ENCODE results near the gene PSMD8.

PSMD8 gene

GRCh38 chr19:38367041-38367440 lies 7.3 kb upstream of the PSMD8 start:
- CTCF ChIA-PET = interaction anchor here (1.2 kb wide), 1 partner anchor 123 kb away, joined by 3 read pairs; no protein-coding TSS in a partner anchor
- POLR2A ChIA-PET = no interaction called here

DNA sequence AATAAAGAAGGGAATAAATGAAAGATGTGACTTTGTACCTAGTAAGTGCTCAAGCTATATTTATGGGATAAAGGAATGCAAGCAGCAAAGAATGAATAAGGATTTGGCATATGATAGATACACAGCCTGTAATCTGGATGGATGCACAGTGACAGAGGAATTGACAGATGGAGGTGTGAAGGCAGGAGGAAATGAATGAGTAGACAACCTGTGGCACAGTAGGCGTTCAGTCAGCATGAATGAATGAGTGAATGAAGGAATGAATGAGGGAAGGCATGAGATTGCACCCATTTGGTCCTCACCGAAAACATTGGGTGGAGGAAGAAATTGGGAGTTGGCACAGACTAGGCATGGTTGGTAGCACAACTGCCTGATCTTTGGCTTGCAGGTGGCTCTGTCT lies 4.8 kb upstream of the PSMD8 start:
- no peak for DNase-seq (ENCODE audit: low read depth, low spot score)
- TF ChIP-seq, protein P1, sequence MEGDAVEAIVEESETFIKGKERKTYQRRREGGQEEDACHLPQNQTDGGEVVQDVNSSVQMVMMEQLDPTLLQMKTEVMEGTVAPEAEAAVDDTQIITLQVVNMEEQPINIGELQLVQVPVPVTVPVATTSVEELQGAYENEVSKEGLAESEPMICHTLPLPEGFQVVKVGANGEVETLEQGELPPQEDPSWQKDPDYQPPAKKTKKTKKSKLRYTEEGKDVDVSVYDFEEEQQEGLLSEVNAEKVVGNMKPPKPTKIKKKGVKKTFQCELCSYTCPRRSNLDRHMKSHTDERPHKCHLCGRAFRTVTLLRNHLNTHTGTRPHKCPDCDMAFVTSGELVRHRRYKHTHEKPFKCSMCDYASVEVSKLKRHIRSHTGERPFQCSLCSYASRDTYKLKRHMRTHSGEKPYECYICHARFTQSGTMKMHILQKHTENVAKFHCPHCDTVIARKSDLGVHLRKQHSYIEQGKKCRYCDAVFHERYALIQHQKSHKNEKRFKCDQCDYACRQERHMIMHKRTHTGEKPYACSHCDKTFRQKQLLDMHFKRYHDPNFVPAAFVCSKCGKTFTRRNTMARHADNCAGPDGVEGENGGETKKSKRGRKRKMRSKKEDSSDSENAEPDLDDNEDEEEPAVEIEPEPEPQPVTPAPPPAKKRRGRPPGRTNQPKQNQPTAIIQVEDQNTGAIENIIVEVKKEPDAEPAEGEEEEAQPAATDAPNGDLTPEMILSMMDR (IDR thresholded peaks at IDR 0.05; ENCODE audit: insufficient read depth, low read length, missing control alignments) = no peak
- H3K4me3 ChIP-seq (ENCODE audit: low read depth, low read length) = no peak overlapping the region
- CTCF ChIA-PET = interaction anchor here (1.3 kb wide), 1 partner anchor 35 kb away, joined by 3 read pairs; no protein-coding TSS in a partner anchor
- POLR2A ChIA-PET = interaction anchor here (0.6 kb wide), 1 partner anchor 12 kb away, joined by 4 read pairs; no protein-coding TSS in a partner anchor

More at GRCh38 chr19:38367041-38367440, 7.3 kb upstream of the PSMD8 start:
- no peak overlapping the region for H3K4me3 ChIP-seq (ENCODE audit: low read depth, low read length)
- TF ChIP-seq, protein P1 (IDR thresholded peaks at IDR 0.05; ENCODE audit: insufficient read depth, low read length, missing control alignments) = no peak
- no peak for DNase-seq (ENCODE audit: low read depth, low spot score)

DNA sequence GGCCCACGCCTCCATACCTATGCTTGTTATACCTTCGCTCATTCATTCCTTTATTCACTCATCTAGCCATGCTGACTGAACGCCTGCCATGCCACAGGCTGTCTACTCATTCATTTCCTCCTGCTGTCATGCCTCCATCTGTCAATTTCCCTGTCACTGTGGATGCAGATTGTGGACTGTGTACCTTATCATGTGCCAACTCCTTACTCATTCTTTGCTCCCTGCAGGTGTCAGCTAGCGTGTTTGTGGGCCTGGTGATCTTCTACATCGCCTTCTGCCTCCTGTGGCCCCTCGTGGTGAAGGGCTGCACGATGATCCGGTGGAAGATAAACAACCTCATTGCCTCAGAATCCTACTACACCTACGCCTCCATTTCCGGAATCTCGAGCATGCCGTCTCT lies 4.1 kb upstream of the PSMD8 start:
- ChIA-PET CTCF (interaction anchor here (1.3 to 1.4 kb wide), 2 partner anchors 33 to 35 kb away, joined by 3 to 4 read pairs; partner anchors contain the start of gene FAM98C), POLR2A (no interaction called here)
- no peak overlapping the region for H3K4me3 ChIP-seq (ENCODE audit: low read depth, low read length)
- TF ChIP-seq, protein P1 (IDR thresholded peaks at IDR 0.05; ENCODE audit: insufficient read depth, low read length, missing control alignments) = no peak
- no peak for DNase-seq (ENCODE audit: low read depth, low spot score)

GRCh38 chr19:38371081-38371480 lies 3.3 kb upstream of the PSMD8 start:
- ChIA-PET POLR2A (no interaction called here), CTCF (interaction anchor here (1.4 kb wide), 1 partner anchor 32 kb away, joined by 4 read pairs; the partner anchor contains the start of gene FAM98C)
- DNase-seq (ENCODE audit: low read depth, low spot score) = no peak
- H3K4me3 ChIP-seq (ENCODE audit: low read depth, low read length) = no peak overlapping the region
- TF ChIP-seq, protein P1 (IDR thresholded peaks at IDR 0.05; ENCODE audit: insufficient read depth, low read length, missing control alignments) = no peak

GRCh38 chr19:38373907-38374331 lies 452 bp upstream of the PSMD8 start:
- TF ChIP-seq, protein P1 (IDR thresholded peaks at IDR 0.05; ENCODE audit: insufficient read depth, low read length, missing control alignments) = no peak
- DNase-seq (ENCODE audit: low read depth, low spot score) = no peak
- CTCF ChIA-PET = interaction anchor here (0.7 to 5.3 kb wide), 15 partner anchors 9 to 469 kb away, joined by 3 to 45 read pairs (median 3); partner anchors contain the start of genes CATSPERG, FAM98C and GGN
- POLR2A ChIA-PET = interaction anchor here (0.5 to 1.7 kb wide), 11 partner anchors 10 to 467 kb away, joined by 3 to 35 read pairs (median 4); partner anchors contain the start of genes FAM98C, GGN, PPP1R14A and SIPA1L3
- peak overlapping the region; percentile 83 for H3K4me3 ChIP-seq (ENCODE audit: low read depth, low read length)

- POLR2A ChIA-PET = interaction anchor here (1.2 to 1.7 kb wide), 4 partner anchors 9 to 28 kb away, joined by 5 to 35 read pairs (median 6); partner anchors contain the start of genes FAM98C, GGN and SPRED3
- CTCF ChIA-PET = interaction anchor here (1.3 to 5.3 kb wide), 7 partner anchors 10 to 145 kb away, joined by 3 to 45 read pairs (median 8); partner anchors contain the start of genes CATSPERG, FAM98C and GGN
- DNase-seq (ENCODE audit: low read depth, low spot score) = no peak
- TF ChIP-seq, protein P1 (IDR thresholded peaks at IDR 0.05; ENCODE audit: insufficient read depth, low read length, missing control alignments) = no peak
- peak overlapping the region; percentile 83 for H3K4me3 ChIP-seq (ENCODE audit: low read depth, low read length)
Observed at GRCh38 chr19:38375098-38375493, 725 bp downstream of the PSMD8 start.
